Measurements from ENCODE around the gene TMEM222. TPM values are rescaled to one million over a fixed set of nuclear protein-coding genes. Genes with fewer than 3 reads are reported as not detected.

TMEM222 gene
- total RNA-seq, 1 donor from 2014 or later: 39.8 TPM

- intact Hi-C loops (cut with micrococcal nuclease): no loop called here
These were observed 16.8 kb downstream of the TMEM222 start for GRCh38 chr1:27338751-27339150.

DNA sequence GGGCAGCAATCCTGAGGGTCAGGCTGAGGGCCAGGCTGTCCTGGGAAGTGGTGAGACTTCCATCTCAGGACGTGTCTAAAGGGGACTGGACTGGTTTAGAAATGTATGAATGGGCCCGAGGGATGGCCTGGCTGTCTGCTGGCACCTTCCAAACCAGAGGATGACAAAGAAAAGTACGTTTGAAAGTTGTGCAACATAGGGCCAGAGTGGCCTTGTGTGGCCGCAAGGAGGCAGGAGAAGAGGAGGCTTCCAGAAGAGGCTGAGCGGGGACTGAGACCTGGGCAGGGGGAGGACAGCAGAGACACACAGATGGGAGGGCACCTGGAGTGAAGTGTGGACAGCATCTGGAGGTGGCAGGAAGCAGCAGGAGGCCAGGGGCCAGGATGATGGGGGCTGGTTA is 17.2 kb downstream of the TMEM222 start:
- intact Hi-C loops (cut with micrococcal nuclease): no loop called here

DNA sequence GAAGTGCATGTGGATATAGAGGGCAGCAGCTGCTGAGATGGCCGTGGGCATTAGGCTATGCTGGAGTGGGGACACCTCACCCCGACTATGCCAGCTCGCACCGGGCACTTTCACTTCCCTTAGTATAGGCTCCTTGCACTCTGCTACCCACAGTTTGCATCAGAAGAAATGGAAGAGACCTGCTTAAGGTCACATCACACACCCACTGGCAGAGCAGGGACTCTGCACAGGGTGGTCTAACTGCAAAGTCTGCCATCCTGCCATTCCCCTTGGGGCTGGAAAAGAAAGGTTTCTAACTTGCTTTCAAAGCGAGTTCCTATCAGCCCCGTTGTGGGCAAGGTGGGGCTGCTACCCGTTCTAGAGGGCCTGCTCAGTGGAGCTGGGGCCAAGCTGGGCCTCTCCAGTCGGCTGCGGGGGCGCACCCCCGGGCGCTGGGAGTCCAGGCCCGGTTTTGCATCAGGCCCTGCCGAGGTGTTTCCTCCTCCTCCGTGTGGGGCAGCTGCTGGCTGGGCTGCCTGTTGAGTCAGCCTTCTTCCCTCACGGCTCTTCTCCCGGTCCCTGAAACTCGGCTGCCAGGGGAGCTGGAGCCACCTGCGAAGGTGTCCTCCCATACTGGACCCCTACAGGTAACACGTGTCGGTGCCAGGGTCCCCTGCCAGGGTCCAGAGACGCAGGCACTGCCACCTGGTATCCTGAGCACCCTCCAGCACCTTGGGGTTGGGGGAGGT is 19.7 kb downstream of the TMEM222 start, which contains the start of gene SYTL1:
Gene SYTL1, plus strand, starts transcription at position 498 of the 728 bp plus-strand sequence. CDS start 3,313 bp downstream, outside the sequence.
- intact Hi-C loops (cut with micrococcal nuclease): loop anchor here (1.0 kb wide), 1 partner anchor 19 kb away; the partner anchor contains the start of gene TMEM222

DNA sequence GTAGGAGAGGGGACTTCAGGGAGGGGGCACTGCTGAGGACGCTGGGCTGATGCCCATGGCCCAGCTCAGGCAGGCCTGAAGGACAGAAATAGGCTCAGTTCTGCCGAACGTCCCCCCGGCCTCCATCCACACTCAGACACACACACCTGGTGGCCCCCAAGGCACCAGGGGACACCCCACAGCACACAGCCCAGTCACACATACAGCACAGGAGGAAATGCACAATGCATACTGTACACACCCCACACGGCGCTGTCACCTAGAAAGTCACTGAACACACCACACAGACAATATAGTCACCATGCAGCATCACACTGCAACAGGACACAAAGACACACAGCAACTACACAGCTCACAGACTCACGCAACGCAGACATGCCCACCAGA is 20.4 kb downstream of the TMEM222 start:
- intact Hi-C loops (cut with micrococcal nuclease): no loop called here

- intact Hi-C loops (cut with micrococcal nuclease): loop anchor here (1.0 kb wide), 1 partner anchor 14 kb away; no protein-coding TSS in a partner anchor
These were observed 21.0 kb downstream of the TMEM222 start for GRCh38 chr1:27342778-27343638.

GRCh38 chr1:27343639-27344025 is 21.7 kb downstream of the TMEM222 start:
- intact Hi-C loops (cut with micrococcal nuclease): loop anchor here (1.0 kb wide), 1 partner anchor 14 kb away; no protein-coding TSS in a partner anchor

- intact Hi-C loops (cut with micrococcal nuclease): no loop called here
These were observed 23.3 kb downstream of the TMEM222 start for GRCh38 chr1:27345272-27345671.

- intact Hi-C loops (cut with micrococcal nuclease): no loop called here
These were observed 24.4 kb downstream of the TMEM222 start for GRCh38 chr1:27346357-27346756.

DNA sequence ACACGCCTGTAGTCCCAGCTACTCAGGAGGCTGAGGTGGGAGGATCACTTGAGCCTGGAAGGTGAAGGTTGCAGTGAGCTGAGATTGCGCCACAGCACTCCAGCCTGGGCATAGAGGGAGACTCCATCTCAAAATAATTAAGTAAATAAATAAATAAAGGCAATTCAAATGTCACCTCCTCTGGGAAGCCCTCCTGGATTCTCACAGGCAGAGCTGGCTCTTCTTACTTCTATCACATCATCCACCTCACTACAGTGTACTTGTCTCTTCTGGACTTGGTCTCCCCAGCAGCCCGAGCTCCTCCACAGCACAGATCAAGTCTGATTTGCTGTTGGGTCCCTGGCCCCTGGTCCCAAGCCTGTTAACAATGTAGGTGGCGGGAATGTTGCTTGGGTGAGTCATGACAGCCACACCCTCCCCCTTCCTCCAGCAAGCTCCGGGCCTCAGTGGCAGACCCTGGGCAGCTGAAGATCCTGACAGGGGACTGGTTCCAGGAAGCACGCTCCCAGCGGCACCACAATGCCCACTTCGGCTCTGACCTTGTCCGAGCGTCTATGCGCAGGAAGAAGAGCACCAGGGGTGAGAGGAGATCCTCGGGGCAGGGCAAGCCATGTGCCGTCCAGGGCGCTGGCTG is 25.1 kb downstream of the TMEM222 start:
- intact Hi-C loops (cut with micrococcal nuclease): no loop called here

DNA sequence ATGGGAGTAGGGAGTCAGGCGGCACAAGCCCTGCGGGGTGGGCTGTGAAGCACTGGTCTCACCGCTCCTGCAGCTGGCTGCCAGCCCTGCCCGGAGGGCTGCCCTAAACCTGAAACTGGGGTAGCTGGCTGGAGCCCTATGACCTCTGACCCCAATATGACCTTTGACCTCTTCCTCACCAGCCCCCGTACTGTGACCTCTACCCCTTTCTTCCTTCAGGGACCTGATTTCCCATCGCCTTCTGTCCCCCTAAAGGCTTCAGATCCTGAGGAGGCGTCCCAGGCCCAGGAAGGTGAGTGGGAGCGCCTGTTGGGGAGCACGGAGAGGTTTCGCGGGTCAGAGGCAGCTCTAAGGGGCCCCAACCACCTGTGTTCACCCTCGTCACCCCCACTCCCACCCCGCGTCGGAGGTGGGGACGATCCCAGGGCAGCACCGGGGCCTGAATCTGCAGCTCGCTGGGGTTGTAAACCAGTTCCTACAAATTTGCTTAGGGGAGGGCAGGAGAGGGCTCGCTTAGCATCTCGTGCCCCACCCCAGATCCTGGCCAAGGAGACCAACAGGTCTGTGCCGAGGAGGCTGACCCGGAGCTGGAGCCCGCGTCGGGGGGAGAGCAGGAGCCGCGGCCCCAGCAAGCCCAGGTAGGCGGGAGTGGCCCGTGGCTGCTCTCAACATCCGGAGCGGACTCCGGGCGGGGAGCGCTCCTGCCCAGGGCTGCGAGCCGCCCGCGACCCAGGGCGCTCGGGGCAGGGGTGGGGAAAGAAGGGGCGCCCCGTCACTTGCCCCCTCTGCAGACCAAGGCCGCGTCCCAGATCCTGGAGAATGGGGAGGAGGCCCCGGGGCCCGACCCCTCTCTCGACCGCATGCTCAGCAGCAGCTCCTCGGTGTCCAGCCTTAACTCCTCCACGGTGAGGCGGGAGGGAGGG is 27.2 kb downstream of the TMEM222 start:
- intact Hi-C loops (cut with micrococcal nuclease): no loop called here

GRCh38 chr1:27349784-27350662 is 28.1 kb downstream of the TMEM222 start:
- intact Hi-C loops (cut with micrococcal nuclease): no loop called here

GRCh38 chr1:27350663-27351540 is 28.9 kb downstream of the TMEM222 start:
- intact Hi-C loops (cut with micrococcal nuclease): no loop called here

GRCh38 chr1:27351541-27352107 is 29.7 kb downstream of the TMEM222 start:
- intact Hi-C loops (cut with micrococcal nuclease): no loop called here

DNA sequence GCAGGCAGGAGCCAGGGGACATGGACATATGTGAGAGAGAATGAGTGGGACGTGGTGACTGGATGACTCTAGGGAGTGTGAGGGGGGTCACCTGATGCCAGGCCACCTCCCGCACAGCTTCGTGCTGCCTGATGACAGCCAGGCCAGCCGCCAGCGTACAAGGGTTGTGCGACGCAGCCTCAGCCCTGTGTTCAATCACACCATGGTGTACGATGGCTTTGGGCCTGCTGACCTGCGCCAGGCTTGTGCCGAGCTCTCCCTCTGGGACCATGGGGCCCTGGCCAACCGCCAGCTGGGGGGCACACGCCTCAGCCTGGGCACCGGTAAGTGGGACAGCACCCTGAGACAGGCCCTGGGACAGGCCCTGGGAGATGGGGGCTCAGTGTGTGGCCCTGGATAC is 31.2 kb downstream of the TMEM222 start:
- intact Hi-C loops (cut with micrococcal nuclease): no loop called here

- intact Hi-C loops (cut with micrococcal nuclease): no loop called here
These were observed 31.7 kb downstream of the TMEM222 start for GRCh38 chr1:27353629-27354028.

- intact Hi-C loops (cut with micrococcal nuclease): no loop called here
These were observed 33.7 kb downstream of the TMEM222 start for GRCh38 chr1:27355683-27356082.

DNA sequence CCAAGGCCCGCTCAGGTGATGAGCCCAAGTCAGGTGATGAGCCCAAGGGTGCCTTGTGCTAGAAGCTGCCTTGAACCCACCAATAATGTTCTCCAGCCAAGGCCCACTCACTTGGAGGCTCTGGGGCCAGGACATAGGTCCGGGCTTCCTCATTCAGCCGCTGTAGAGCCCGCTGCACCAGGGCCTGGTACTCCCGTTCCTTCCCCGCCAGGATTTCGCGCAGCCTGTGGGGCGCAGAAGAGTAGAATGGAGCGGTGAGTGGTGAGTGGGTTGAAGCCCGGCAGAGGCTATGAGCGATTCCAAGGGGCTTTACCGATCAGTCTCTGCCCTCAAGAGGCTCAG is 34.3 kb downstream of the TMEM222 start:
- intact Hi-C loops (cut with micrococcal nuclease): no loop called here

- intact Hi-C loops (cut with micrococcal nuclease): loop anchor here (1.0 kb wide), 3 partner anchors 9 to 36 kb away; partner anchors contain the start of gene GPR3
These were observed 34.8 kb downstream of the TMEM222 start for GRCh38 chr1:27356619-27357280.
